Skin of body (tissue), 2 donors: ENCODE measurements around the gene TMEM116. TPM values are rescaled to one million over a fixed set of nuclear protein-coding genes. Genes with fewer than 3 reads are reported as not detected.
"Not testable (repeated sequence)": the region's sequence is repeated elsewhere in the genome, so short reads cannot be mapped to it uniquely, and the experiment has no call there.

ENCODE experiments used
- DNase-seq: peaks from one replicate; lab custom pipeline; 2025; lab: John Stamatoyannopoulos, UW
- total RNA-seq: library from RNA; depleted of rRNA; stranded (reverse); fragments of >200 nt; gene quantifications from one replicate; pipeline ENCODE4 v1.2.3, GENCODE V29; 2014

Gene TMEM116
- total RNA-seq = 18.7 TPM

GRCh38 chr12:112012775-112013600, at the start of gene TMEM116, which contains the start of gene ERP29:
Gene TMEM116 (minus strand): TSS chr12:112013165. CDS start chr12:112005270, 7,895 bp downstream.
Gene ERP29 (plus strand): TSS chr12:112013426. CDS start chr12:112013466, 40 bp downstream.
- DNase-seq = peak; percentile 99

- no peak for DNase-seq
Measured at GRCh38 chr12:112061137-112061536, 48.2 kb upstream of the TMEM116 start.

GRCh38 chr12:112049351-112049750, 36.4 kb upstream of the TMEM116 start:
- no peak for DNase-seq

- no peak for DNase-seq
Measured at GRCh38 chr12:112046003-112046402, 33.0 kb upstream of the TMEM116 start.

- not testable (repeated sequence) for DNase-seq
Measured at GRCh38 chr12:112036614-112037013, 23.6 kb upstream of the TMEM116 start.

GRCh38 chr12:112035219-112035785, 22.3 kb upstream of the TMEM116 start:
- no peak for DNase-seq

GRCh38 chr12:112032292-112032691, 19.3 kb upstream of the TMEM116 start:
- no peak for DNase-seq

- no peak for DNase-seq
Measured at GRCh38 chr12:112031472-112031871, 18.5 kb upstream of the TMEM116 start.

- no peak for DNase-seq
Measured at GRCh38 chr12:112029301-112029700, 16.3 kb upstream of the TMEM116 start.

- DNase-seq = no peak
Measured at GRCh38 chr12:112025808-112026375, 12.9 kb upstream of the TMEM116 start.

- no peak for DNase-seq
Measured at GRCh38 chr12:112023759-112024396, 10.9 kb upstream of the TMEM116 start.

GRCh38 chr12:112022241-112023016, 9.5 kb upstream of the TMEM116 start:
- DNase-seq = no peak

- no peak for DNase-seq
Measured at GRCh38 chr12:112020947-112021457, 8.0 kb upstream of the TMEM116 start.

- no peak for DNase-seq
Measured at GRCh38 chr12:112018571-112019237, 5.7 kb upstream of the TMEM116 start.

GRCh38 chr12:112017041-112017440, 4.1 kb upstream of the TMEM116 start:
- no peak for DNase-seq

GRCh38 chr12:112015938-112016337, 3.0 kb upstream of the TMEM116 start:
- no peak for DNase-seq

GRCh38 chr12:112013601-112014402, 837 bp upstream of the TMEM116 start:
- peak; percentile 14 for DNase-seq

- DNase-seq = no peak
Measured at GRCh38 chr12:112011685-112012084, 1.3 kb downstream of the TMEM116 start.
